K562 (cell line): Measurements from ENCODE around the gene SPATA12. TPM values are rescaled to one million over a fixed set of nuclear protein-coding genes. Genes with fewer than 3 reads are reported as not detected.

Experiments
- ATAC-seq: fragments of 200-7000 bp; cut with Tn5 transposase; 3 replicates; pipeline ENCODE4 v1.9.1; 2020; ENCODE audit warnings: moderate library complexity
- BruUV-seq: library from RNA; stranded (reverse); fragments of 400-500 nt; replicated peaks from 2 replicates; lab custom pipeline; 2021; lab: Mats Ljungman, UMichigan
- CTCF ChIA-PET: fragments of 300-600 bp; formaldehyde crosslinking; extraction: SDS; loops from one replicate; lab custom pipeline; 2021; ENCODE audit warnings: low intra/inter-chr PET ratio; lab: Yijun Ruan, JAX
- POLR2A ChIA-PET: fragments of 300-600, 350-650 bp; sonication (Branson Sonifier 250); formaldehyde crosslinking; extraction: SDS; loops from one replicate; lab custom pipeline; 2021; ENCODE audit warnings: antibody characterized with exemption, inconsistent platforms; lab: Yijun Ruan, JAX
- DNase-seq, 4 experiments: peaks; one replicate each; pipeline versions ENCODE4 v3.0.0 to v3.0.0-alpha.2; 2011 to 2018; ENCODE audit warnings: low spot score in 3 of 4, mixed read lengths in 3 of 4; ENCODE audit errors: extremely low read depth in 1 of 4
- FAIRE-seq: peaks from 2 replicates; lab custom pipeline; 2011; peaks lifted over from hg19 to GRCh38; lab: Jason Lieb, UNC
- H2AFZ ChIP-seq: 2 replicates; pipeline ENCODE4 v1.6.0; 2011; ENCODE audit warnings: low read depth, low read length, control low read depth, inconsistent platforms
- H3K27ac ChIP-seq: fragments of 200-600 bp; 3 replicates; pipeline ENCODE4 v1.8.0; 2011; ENCODE audit warnings: low read depth, mild to moderate bottlenecking, control low read depth, inconsistent platforms, low read length, moderate library complexity, mixed read lengths; ENCODE audit errors: extremely low read depth
- H3K27me3 ChIP-seq, 2 experiments: fragments of 300-600 bp in 1 of 2; 2 replicates in 1 of 2; 3 replicates in 1 of 2; pipeline versions ENCODE4 v1.6.0 to v1.8.0; 2011; ENCODE audit warnings: inconsistent platforms in 2 of 2, low read length in 2 of 2, mild to moderate bottlenecking in 1 of 2, mixed read lengths in 1 of 2, moderate library complexity in 1 of 2; ENCODE audit not compliant: control insufficient read depth in 2 of 2, insufficient read depth in 2 of 2
- H3K36me3 ChIP-seq: fragments of 300-600 bp; 3 replicates; pipeline ENCODE4 v1.8.0; 2011; ENCODE audit warnings: mild to moderate bottlenecking, low read length, inconsistent platforms; ENCODE audit not compliant: control insufficient read depth, insufficient read depth
- H3K4me1 ChIP-seq, 2 experiments: fragments of 200-600 bp in 1 of 2; replicated peaks in 1 of 2; 2 replicates in 1 of 2; 3 replicates in 1 of 2; pipeline versions ENCODE4 v1.5.1 to v1.8.0; 2011; ENCODE audit warnings: inconsistent platforms in 2 of 2, low read length in 2 of 2, mild to moderate bottlenecking in 1 of 2, mixed read lengths in 1 of 2, moderate library complexity in 1 of 2; ENCODE audit not compliant: control insufficient read depth in 2 of 2, insufficient read depth in 2 of 2
- H3K4me2 ChIP-seq: 2 replicates; pipeline ENCODE4 v1.6.1; 2011; ENCODE audit warnings: low read length, control low read depth, inconsistent platforms, mixed read lengths; ENCODE audit not compliant: insufficient read depth
- H3K4me3 ChIP-seq: fragments of 200-600 bp; sonication (generic), shearing (Covaris generic); 2 replicates; pipeline ENCODE4 v1.5.1; 2016; ENCODE audit warnings: control low read depth, inconsistent platforms
- H3K79me2 ChIP-seq: fragments of 200-600 bp; 3 replicates; pipeline ENCODE4 v1.8.0; 2011; ENCODE audit warnings: low read length, inconsistent platforms; ENCODE audit not compliant: control insufficient read depth, insufficient read depth
- H3K9ac ChIP-seq, 2 experiments: 2 replicates each; pipeline versions ENCODE4 v1.6.0 to v1.6.1; 2011; ENCODE audit warnings: low read depth in 2 of 2, low read length in 2 of 2, control low read depth in 1 of 2, inconsistent platforms in 1 of 2, mild to moderate bottlenecking in 1 of 2, mixed read lengths in 1 of 2; ENCODE audit not compliant: insufficient read depth in 1 of 2
- H3K9me1 ChIP-seq: one replicate; pipeline ENCODE4 v1.6.0; 2011; ENCODE audit warnings: inconsistent platforms, mild to moderate bottlenecking, low read length, moderate library complexity; ENCODE audit not compliant: control insufficient read depth, insufficient read depth
- H3K9me3 ChIP-seq: replicated peaks from 2 replicates; pipeline ENCODE4 v1.5.1; 2011; ENCODE audit warnings: low read depth, low read length, inconsistent platforms; ENCODE audit not compliant: control insufficient read depth, insufficient read depth
- H4K20me1 ChIP-seq: replicated peaks from 2 replicates; pipeline ENCODE4 v1.6.1; 2011; ENCODE audit warnings: low read length, inconsistent platforms, mixed read lengths; ENCODE audit not compliant: control insufficient read depth, insufficient read depth
- CBFA2T3 ChIP-seq: fragments of 450-650 bp; IDR thresholded peaks from 2 replicates; pipeline ENCODE4 v1.6.1; 2017
- HDAC8 ChIP-seq: fragments of 450-650 bp; IDR thresholded peaks from 2 replicates; pipeline ENCODE4 v1.6.1; 2016; ENCODE audit warnings: mild to moderate bottlenecking, missing genetic modification characterization, moderate library complexity, missing compliant biosample characterization
- HMG20A ChIP-seq: fragments of 450-650 bp; formaldehyde crosslinking; conservative IDR thresholded peaks from 2 replicates; pipeline ENCODE4 v1.4.0; 2020; ENCODE audit warnings: mild to moderate bottlenecking, mixed read lengths
- IFI16 ChIP-seq: fragments of 250-450 bp; sonication (Bioruptor Pico); IDR thresholded peaks from 2 replicates; pipeline ENCODE4 v2.1.2; 2022; ENCODE audit warnings: mild to moderate bottlenecking, inconsistent platforms
- PKNOX1 ChIP-seq: fragments of 450-650 bp; IDR thresholded peaks from 2 replicates; pipeline ENCODE4 v1.6.1; 2016
- PURB ChIP-seq: sonication (generic); formaldehyde crosslinking; IDR thresholded peaks from 2 replicates; pipeline ENCODE4 v1.9.0; 2021; ENCODE audit warnings: low read depth, mild to moderate bottlenecking, missing genetic modification reagents
- SIRT6 ChIP-seq: IDR thresholded peaks from one replicate; pipeline ENCODE4 v1.6.1; 2012; ENCODE audit warnings: low read depth, mild to moderate bottlenecking, control low read depth, inconsistent platforms, low read length, moderate library complexity
- SMAD2 ChIP-seq: fragments of 150-350 bp; IDR thresholded peaks from 2 replicates; pipeline ENCODE4 v1.6.1; 2014; ENCODE audit warnings: low read depth, mild to moderate bottlenecking, low read length
- ZFP1 ChIP-seq: fragments of 450-650 bp; formaldehyde crosslinking; IDR thresholded peaks from 2 replicates; pipeline ENCODE4 v1.4.0; 2020; ENCODE audit warnings: mild to moderate bottlenecking, mixed read lengths
- ZNF41 ChIP-seq: fragments of 250-450 bp; sonication (Bioruptor Pico); conservative IDR thresholded peaks from 2 replicates; pipeline ENCODE4 v1.4.0; 2020; ENCODE audit warnings: mild to moderate bottlenecking
- WGBS: fragments of 100-300 bp; shearing (Covaris generic); methylation state at CpG from one replicate; pipeline ENCODE4 v1.1.6; 2016; ENCODE audit warnings: low coverage, mixed read lengths; ENCODE audit not compliant: insufficient coverage; ENCODE audit errors: missing lambda C conversion rate; 5-methylcytosine and 5-hydroxymethylcytosine counted together
- in situ Hi-C: fragments of 300-500 bp; cut with MboI; formaldehyde crosslinking; loops from 4 replicates; pipeline ENCODE4 v1.15.0; 2018; ENCODE audit warnings: inconsistent platforms, mixed read lengths
- intact Hi-C: fragments of 100-400 bp; cut with micrococcal nuclease; formaldehyde crosslinking; loops from 2 replicates; pipeline ENCODE4 v1.14.2; 2022
- polyA plus RNA-seq, 8 experiments: library from polyadenylated mRNA; depleted of rRNA in 4 of 8; stranded (reverse) in 5 of 8; unstranded in 3 of 8; fragments of >200 nt; fragmentation: Nextera tagmentation in 2 of 8; fragmentation: Illumina TruSeq in 1 of 8; extraction: Ambion mirVana in 2 of 8; extraction: Trizol in 1 of 8; gene quantifications; 2 replicates each; pipeline versions ENCODE4 v1.2.1 to v1.2.3, GENCODE V29; 2011 to 2014; ENCODE audit warnings: inconsistent platforms in 1 of 8, missing spikeins in 1 of 8
- total RNA-seq, 7 experiments: library from RNA; depleted of rRNA in 6 of 7; stranded (reverse); fragments of >200 nt in 6 of 7; fragmentation: Illumina TruSeq in 2 of 7; extraction: Trizol in 2 of 7; gene quantifications; 2 replicates each; pipeline versions ENCODE4 v1.2.1 to v1.2.3, GENCODE V29; 2011 to 2021; ENCODE audit warnings: low replicate concordance in 1 of 7

The SPATA12 gene
- total and polyA plus RNA-seq, 9 of the 15 experiments (the other 6 are each of a cell fraction or from before 2014, with no cell fraction given) = not detected

DNA sequence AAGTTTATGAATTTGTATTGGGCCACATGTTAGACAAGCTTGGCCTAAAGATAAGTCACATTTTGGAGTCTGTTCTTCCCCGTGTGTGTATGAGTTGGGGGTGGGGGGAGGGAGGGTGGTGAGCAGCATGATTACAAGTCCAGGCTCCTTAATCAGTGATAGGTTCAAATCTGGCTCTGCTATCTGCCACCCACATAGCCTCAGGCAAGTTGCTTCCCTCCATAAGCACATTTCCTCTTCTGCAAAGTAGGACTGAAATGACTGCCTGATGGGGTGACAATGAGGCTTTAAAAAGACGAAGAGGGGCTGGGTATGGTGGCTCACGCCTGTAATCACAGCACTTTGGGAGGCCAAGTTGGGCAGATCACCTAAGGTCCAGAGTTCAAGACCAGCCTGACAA, 1.1 kb upstream of the SPATA12 start:
- in situ Hi-C loops = no loop called here

GRCh38 chr3:57061556-57061955, 1.1 kb downstream of the SPATA12 start:
- BruUV-seq = no TSS peak
- Histone ChIP-seq H4K20me1 (no peaks in the 10 kb centered on the region), H3K4me1 (peaks cover 0 to 7% of the 10 kb centered on the region in 2 experiments; a peak in 2 of 5 replicates), H3K79me2 (no peaks in the 10 kb centered on the region), H3K9me3 (no peaks in the 10 kb centered on the region), H3K4me3 (no peak overlapping the region), H3K27ac (no peak overlapping the region), H3K9ac (no peak overlapping the region), H3K27me3 (no peaks in the 10 kb centered on the region)
- FAIRE-seq = no peak
- POLR2A ChIA-PET = interaction anchor here (1.0 kb wide), 1 partner anchor 14 kb away, joined by 3 read pairs; no protein-coding TSS in a partner anchor
- WGBS = 56% methylated on average over 3 of the region's 3 CpGs
- CTCF ChIA-PET = no interaction called here
- no peak for DNase-seq
- in situ Hi-C loops (no loop called here), intact Hi-C loops (no loop called here)
- no peak for TF ChIP-seq ZFP1 (CRISPR knock-in tag)
- no peak for TF ChIP-seq SMAD2
- no peak for TF ChIP-seq PKNOX1
- no peak for TF ChIP-seq HDAC8
- TF ChIP-seq, all 486 proteins: peak for 0
- H3K4me2 ChIP-seq = no peak overlapping the region
- no peaks in the 10 kb centered on the region for H3K36me3 ChIP-seq
- H3K9me1 ChIP-seq = no peaks in the 10 kb centered on the region
- no peak overlapping the region for H2AFZ ChIP-seq
- no peak for ATAC-seq

More for the DNA sequence above, 1.1 kb upstream of the SPATA12 start:
- CTCF ChIA-PET = interaction anchor here (0.6 kb wide), 1 partner anchor 1197 kb away, joined by 3 read pairs; no protein-coding TSS in a partner anchor
- 0% methylated on average over 1 of the region's 3 CpGs for WGBS
- Histone ChIP-seq H3K27ac (no peak overlapping the region), H3K4me3 (no peak overlapping the region), H3K4me1 (peaks cover 0 to 7% of the 10 kb centered on the region in 2 experiments; a peak in 2 of 5 replicates), H3K27me3 (no peaks in the 10 kb centered on the region), H3K79me2 (no peaks in the 10 kb centered on the region), H3K9me1 (no peaks in the 10 kb centered on the region), H4K20me1 (no peaks in the 10 kb centered on the region), H3K9ac (no peak overlapping the region), H2AFZ (no peak overlapping the region), H3K4me2 (no peak overlapping the region), H3K9me3 (no peaks in the 10 kb centered on the region), H3K36me3 (no peaks in the 10 kb centered on the region)
- intact Hi-C loops = no loop called here
- no peak for TF ChIP-seq ZNF41 (CRISPR knock-in tag)
- TF ChIP-seq HMG20A (CRISPR knock-in tag) = no peak
- TF ChIP-seq IFI16 = no peak
- no peak for TF ChIP-seq PURB (CRISPR knock-in tag)
- TF ChIP-seq SIRT6 = no peak
- peak; percentile 48; the same call in 1 of the 2 replicates for TF ChIP-seq CBFA2T3
- ATAC-seq (no peak), DNase-seq (peak in 2 of 4 experiments; percentile 17 to 24), FAIRE-seq (no peak)
- POLR2A ChIA-PET = interaction anchor here (1.0 kb wide), 1 partner anchor 51 kb away, joined by 6 read pairs; no protein-coding TSS in a partner anchor
- no TSS peak for BruUV-seq
